ENCODE results near the gene IRGM. TPM values are rescaled to one million over a fixed set of nuclear protein-coding genes. Genes with fewer than 3 reads are reported as not detected.

IRGM gene, protein sequence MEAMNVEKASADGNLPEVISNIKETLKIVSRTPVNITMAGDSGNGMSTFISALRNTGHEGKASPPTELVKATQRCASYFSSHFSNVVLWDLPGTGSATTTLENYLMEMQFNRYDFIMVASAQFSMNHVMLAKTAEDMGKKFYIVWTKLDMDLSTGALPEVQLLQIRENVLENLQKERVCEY
- total RNA-seq, result 0.07 TPM in 1 of 2 replicates, not detected in the other

DNA sequence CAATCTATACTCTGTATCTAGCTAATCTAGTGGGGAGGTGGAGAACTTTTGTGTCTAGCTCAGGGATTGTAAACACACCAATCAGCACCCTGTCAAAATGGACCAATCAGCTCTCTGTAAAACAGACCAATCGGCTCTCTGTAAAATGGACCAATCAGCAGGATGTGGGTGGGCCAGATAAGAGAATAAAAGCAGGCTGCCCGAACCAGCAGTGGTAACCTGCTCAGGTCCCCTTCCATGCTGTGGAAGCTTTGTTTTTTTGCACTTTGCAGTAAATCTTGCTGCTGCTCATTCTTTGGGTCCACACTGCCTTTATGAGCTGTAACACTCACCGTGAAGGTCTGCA, at the start of gene IRGM:
TSS of gene IRGM (plus strand) at position 214 of the 346 bp plus-strand sequence. CDS start 1,603 bp downstream, outside the sequence.

Other genes with a start within 250 kb of the IRGM start
- 40.3 and 41.0 TPM in 2 replicates for gene SYNPO, start 205.9 kb upstream of the IRGM start, total RNA-seq
- 0.05 TPM in 1 of 2 replicates, not detected in the other for gene MYOZ3, start 185.3 kb upstream of the IRGM start, total RNA-seq
- 34.0 and 46.1 TPM in 2 replicates for gene RBM22, start 145.5 kb upstream of the IRGM start, total RNA-seq
- gene DCTN4, start 87.5 kb upstream of the IRGM start, total RNA-seq, result 34.0 and 34.4 TPM in 2 replicates
- gene SMIM3, start 67.8 kb upstream of the IRGM start, total RNA-seq, result 0.27 and 0.34 TPM in 2 replicates
- gene ZNF300, start 58.5 kb downstream of the IRGM start, total RNA-seq, result 3.4 and 3.7 TPM in 2 replicates
- 11.8 and 16.1 TPM in 2 replicates for gene GPX3, start 174.1 kb downstream of the IRGM start, total RNA-seq
- gene TNIP1, start 234.5 kb downstream of the IRGM start, total RNA-seq, result 113 and 119 TPM in 2 replicates

All from mammary microvascular endothelial cell (primary cell).